PC-3 (cell line): ENCODE results near the gene PRPSAP2.
"Not testable (repeated sequence)": the region's sequence is repeated elsewhere in the genome, so short reads cannot be mapped to it uniquely, and the experiment has no call there.

Experiments used
- EZH2phosphoT487 ChIP-seq: fragments of 300-600 bp; sonication (generic); IDR thresholded peaks from 2 replicates; pipeline ENCODE4 v1.6.1; 2018; ENCODE audit warnings: mild to moderate bottlenecking, antibody characterized with exemption, low read length, borderline replicate concordance
- TF ChIP-seq, protein P1 (sequence below): fragments of 300-600 bp; sonication (generic); conservative IDR thresholded peaks from 2 replicates; pipeline ENCODE4 v1.5.1; 2017; ENCODE audit warnings: antibody characterized with exemption, low read depth, mild to moderate bottlenecking, low read length

DNA sequence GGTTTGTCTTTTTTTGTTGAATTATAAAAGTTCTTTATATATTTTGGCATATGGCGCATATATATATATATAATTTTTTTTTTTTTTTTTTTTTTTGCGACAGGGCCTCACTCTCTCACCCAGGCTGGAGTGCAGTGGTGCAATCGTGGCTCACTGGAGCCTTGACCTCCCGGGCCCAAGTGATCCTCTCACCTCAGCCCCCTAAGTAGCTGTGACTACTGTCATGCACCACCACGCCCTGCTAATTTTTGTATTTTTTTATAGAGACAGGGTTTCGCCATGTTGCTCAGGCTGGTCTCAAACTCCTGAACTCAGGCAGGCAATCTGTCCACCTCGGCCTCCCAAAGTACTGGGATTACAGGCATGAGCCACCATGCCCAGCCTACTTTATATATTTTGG, 64.7 kb downstream of the PRPSAP2 start:
- TF ChIP-seq EZH2phosphoT487: not testable (repeated sequence)
- TF ChIP-seq, protein P1, sequence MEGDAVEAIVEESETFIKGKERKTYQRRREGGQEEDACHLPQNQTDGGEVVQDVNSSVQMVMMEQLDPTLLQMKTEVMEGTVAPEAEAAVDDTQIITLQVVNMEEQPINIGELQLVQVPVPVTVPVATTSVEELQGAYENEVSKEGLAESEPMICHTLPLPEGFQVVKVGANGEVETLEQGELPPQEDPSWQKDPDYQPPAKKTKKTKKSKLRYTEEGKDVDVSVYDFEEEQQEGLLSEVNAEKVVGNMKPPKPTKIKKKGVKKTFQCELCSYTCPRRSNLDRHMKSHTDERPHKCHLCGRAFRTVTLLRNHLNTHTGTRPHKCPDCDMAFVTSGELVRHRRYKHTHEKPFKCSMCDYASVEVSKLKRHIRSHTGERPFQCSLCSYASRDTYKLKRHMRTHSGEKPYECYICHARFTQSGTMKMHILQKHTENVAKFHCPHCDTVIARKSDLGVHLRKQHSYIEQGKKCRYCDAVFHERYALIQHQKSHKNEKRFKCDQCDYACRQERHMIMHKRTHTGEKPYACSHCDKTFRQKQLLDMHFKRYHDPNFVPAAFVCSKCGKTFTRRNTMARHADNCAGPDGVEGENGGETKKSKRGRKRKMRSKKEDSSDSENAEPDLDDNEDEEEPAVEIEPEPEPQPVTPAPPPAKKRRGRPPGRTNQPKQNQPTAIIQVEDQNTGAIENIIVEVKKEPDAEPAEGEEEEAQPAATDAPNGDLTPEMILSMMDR: not testable (repeated sequence)
